ENCODE data around the gene SYT8. TPM values are rescaled to one million over a fixed set of nuclear protein-coding genes. Genes with fewer than 3 reads are reported as not detected.
"Not testable (repeated sequence)": the region's sequence is repeated elsewhere in the genome, so short reads cannot be mapped to it uniquely, and the experiment has no call there.

Gene SYT8
- total and polyA plus RNA-seq, 3 experiments from 2014 or later = not detected

DNA sequence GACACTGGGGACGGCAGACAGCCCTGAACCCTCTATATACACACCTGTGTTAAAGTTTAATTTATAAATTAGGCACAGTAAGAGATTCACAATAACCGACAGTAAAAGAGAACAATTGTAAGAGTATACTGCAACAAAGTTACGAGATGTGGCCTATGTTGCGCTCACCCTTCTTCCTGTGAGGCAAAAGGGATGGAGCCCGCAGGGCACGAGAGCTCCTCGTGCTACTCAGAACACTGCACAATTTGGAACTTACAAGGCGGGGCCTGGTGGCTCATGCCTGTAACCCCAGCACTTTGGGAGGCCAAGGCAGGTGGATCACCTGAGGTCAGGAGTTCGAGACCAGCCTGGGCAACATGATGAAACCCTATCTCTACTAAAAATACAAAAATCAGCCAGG is 21.4 kb upstream of the SYT8 start:
- H3K9me3 ChIP-seq (ENCODE audit: low read length); H3K4me3 ChIP-seq (ENCODE audit: low read length); H3K4me3 Mint-ChIP-seq; H3K4me1 Mint-ChIP-seq; H3K27ac Mint-ChIP-seq; H3K27me3 ChIP-seq (ENCODE audit: insufficient read depth, low read length, poor library complexity, severe bottlenecking); H3K36me3 Mint-ChIP-seq; H3K9me3 Mint-ChIP-seq; DNase-seq; POLR2A ChIA-PET; H3K36me3 ChIP-seq (ENCODE audit: insufficient read depth, low read length); H3K27ac ChIP-seq (ENCODE audit: low read depth, low read length); H3K4me1 ChIP-seq (ENCODE audit: insufficient read depth, low read length); CTCF ChIA-PET: not testable (repeated sequence)
- H3K27me3 Mint-ChIP-seq = peaks cover 5 to 11% of the 10 kb centered on the region in 2 donors

DNA sequence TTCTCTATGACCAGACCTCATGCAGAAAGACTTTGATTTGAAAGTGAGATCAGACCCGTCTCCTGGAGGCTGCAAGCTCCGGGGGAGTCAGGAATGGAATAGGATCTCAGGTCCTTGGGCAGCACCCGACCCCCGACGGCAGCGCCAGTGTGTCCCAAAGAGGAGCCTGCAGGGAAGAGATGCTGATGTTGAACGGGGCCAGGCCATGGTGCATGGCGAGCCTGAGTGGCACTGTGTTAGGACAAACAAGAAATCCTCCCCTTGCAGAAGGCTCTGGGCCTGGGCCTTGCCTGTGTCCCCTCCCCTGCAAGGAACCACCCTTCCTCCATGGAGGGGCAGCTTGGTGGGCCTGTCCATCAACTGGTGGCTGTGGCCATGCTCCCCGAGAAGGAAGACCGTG is 20.1 kb upstream of the SYT8 start:
- H3K4me1 ChIP-seq (ENCODE audit: insufficient read depth, low read length) = no peaks in the 10 kb centered on the region
- H3K4me1 Mint-ChIP-seq = no peaks in the 10 kb centered on the region
- POLR2A ChIA-PET = no interaction called here

DNA sequence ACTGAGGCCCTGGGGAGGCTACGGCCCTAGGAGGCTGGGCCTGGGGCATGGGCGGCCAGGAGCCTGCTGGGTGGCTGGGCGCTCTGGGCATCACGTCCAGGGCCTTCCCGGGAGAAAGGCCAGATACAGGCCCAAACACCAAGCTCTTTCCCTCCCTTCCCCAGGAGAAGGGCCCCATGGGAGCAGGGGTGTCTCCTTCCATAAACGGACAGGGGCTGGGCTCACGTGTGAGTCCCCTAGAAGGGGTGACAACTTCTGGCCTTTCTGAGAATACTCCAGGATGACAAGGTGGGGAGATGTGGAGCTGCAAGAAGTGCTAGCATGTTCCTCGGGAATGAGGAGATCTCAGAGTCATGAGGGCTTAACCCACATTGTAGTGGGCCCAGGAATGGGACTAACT is 19.5 kb upstream of the SYT8 start:
- H3K4me1 Mint-ChIP-seq = no peaks in the 10 kb centered on the region
- no peak overlapping the region for H3K27ac ChIP-seq (ENCODE audit: low read depth, low read length)
- no peak overlapping the region for H3K4me3 ChIP-seq (ENCODE audit: low read length)
- H3K36me3 Mint-ChIP-seq = peaks cover 0 to 12% (median 0%) of the 10 kb centered on the region in 3 donors
- peaks cover 3 to 11% of the 10 kb centered on the region in 2 donors for H3K27me3 Mint-ChIP-seq
- peaks cover 0 to 10% (median 3%) of the 10 kb centered on the region in 5 donors for H3K9me3 Mint-ChIP-seq
- no peaks in the 10 kb centered on the region for H3K9me3 ChIP-seq (ENCODE audit: low read length)
- DNase-seq = no peak
- ChIA-PET CTCF (interaction anchor here (1.7 kb wide), 1 partner anchor 121 kb away, joined by 4 read pairs; no protein-coding TSS in a partner anchor), POLR2A (no interaction called here)
- H3K27ac Mint-ChIP-seq = no peak overlapping the region
- no peaks in the 10 kb centered on the region for H3K36me3 ChIP-seq (ENCODE audit: insufficient read depth, low read length)
- H3K4me1 ChIP-seq (ENCODE audit: insufficient read depth, low read length) = no peaks in the 10 kb centered on the region
- no peak overlapping the region for H3K4me3 Mint-ChIP-seq
- peaks cover 3% of the 10 kb centered on the region for H3K27me3 ChIP-seq (ENCODE audit: insufficient read depth, low read length, poor library complexity, severe bottlenecking)

More for the DNA sequence above, 20.1 kb upstream of the SYT8 start:
- DNase-seq = no peak
- Histone ChIP-seq H3K27me3 (ENCODE audit: insufficient read depth, low read length, poor library complexity, severe bottlenecking) (peaks cover 3% of the 10 kb centered on the region), H3K4me3 (ENCODE audit: low read length) (no peak overlapping the region), H3K27ac (ENCODE audit: low read depth, low read length) (no peak overlapping the region), H3K36me3 (ENCODE audit: insufficient read depth, low read length) (no peaks in the 10 kb centered on the region), H3K9me3 (ENCODE audit: low read length) (no peaks in the 10 kb centered on the region)
- Mint-ChIP-seq H3K27ac (no peak overlapping the region), H3K27me3 (peaks cover 4 to 11% of the 10 kb centered on the region in 2 donors), H3K9me3 (peaks cover 0 to 8% (median 3%) of the 10 kb centered on the region in 5 donors), H3K4me3 (no peak overlapping the region), H3K36me3 (peaks cover 0 to 9% (median 0%) of the 10 kb centered on the region in 3 donors)
- CTCF ChIA-PET = interaction anchor here (1.7 kb wide), 1 partner anchor 121 kb away, joined by 4 read pairs; no protein-coding TSS in a partner anchor

DNA sequence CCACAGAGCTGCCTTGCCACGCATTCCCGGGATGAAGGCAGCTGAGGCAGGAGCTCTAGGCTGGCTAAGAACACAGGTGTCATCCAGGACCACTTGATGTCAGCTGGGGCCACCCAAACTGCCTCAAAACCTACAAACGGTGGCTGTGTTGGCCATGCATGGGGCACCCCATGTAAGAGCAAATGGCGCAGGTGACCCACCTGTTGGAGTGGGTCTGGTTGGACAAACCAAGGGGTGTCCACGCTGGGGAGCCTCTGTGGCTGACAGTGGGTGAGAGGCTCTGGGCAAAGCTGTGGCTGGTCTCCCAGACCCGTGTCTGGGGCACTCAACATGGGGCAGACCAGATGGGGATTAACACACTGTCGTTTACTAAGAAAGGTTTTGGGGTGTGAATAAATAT is 19.0 kb upstream of the SYT8 start:
- CTCF ChIA-PET = interaction anchor here (1.7 kb wide), 1 partner anchor 122 kb away, joined by 4 read pairs; no protein-coding TSS in a partner anchor
- H3K27me3 Mint-ChIP-seq = peaks cover 3 to 9% of the 10 kb centered on the region in 2 donors
- peaks cover 0 to 10% (median 3%) of the 10 kb centered on the region in 5 donors for H3K9me3 Mint-ChIP-seq
- no peak overlapping the region for H3K4me3 Mint-ChIP-seq
- Histone ChIP-seq H3K9me3 (ENCODE audit: low read length) (no peaks in the 10 kb centered on the region), H3K27ac (ENCODE audit: low read depth, low read length) (no peak overlapping the region), H3K4me3 (ENCODE audit: low read length) (no peak overlapping the region), H3K27me3 (ENCODE audit: insufficient read depth, low read length, poor library complexity, severe bottlenecking) (peaks cover 3% of the 10 kb centered on the region), H3K36me3 (ENCODE audit: insufficient read depth, low read length) (no peaks in the 10 kb centered on the region), H3K4me1 (ENCODE audit: insufficient read depth, low read length) (no peaks in the 10 kb centered on the region)
- no peaks in the 10 kb centered on the region for H3K4me1 Mint-ChIP-seq
- POLR2A ChIA-PET = no interaction called here
- H3K36me3 Mint-ChIP-seq = peaks cover 0 to 12% (median 0%) of the 10 kb centered on the region in 3 donors
- no peak overlapping the region for H3K27ac Mint-ChIP-seq
- no peak for DNase-seq

DNA sequence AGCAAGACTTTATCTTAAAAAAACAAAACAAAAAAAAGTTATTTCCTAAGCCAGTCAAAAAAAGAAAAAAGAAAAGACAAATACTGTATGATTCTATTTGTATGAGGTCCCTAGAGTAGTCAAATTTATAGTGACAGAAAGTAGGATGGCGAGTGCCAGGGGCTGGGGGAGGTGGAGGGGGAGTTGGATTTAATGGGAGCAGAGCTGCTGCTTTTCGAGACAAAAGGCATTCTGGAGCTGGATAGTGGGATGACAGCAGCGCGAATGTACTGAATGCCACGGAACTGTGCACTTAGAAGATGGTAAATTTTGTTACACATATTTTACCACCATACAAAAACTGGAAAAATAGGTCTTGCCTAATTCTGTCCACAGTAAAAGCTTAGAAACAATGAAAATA is 17.8 kb upstream of the SYT8 start:
- H3K4me3 Mint-ChIP-seq = no peak overlapping the region
- Histone ChIP-seq H3K27me3 (ENCODE audit: insufficient read depth, low read length, poor library complexity, severe bottlenecking) (peaks cover 3% of the 10 kb centered on the region), H3K36me3 (ENCODE audit: insufficient read depth, low read length) (no peaks in the 10 kb centered on the region), H3K9me3 (ENCODE audit: low read length) (no peaks in the 10 kb centered on the region), H3K4me1 (ENCODE audit: insufficient read depth, low read length) (no peaks in the 10 kb centered on the region), H3K4me3 (ENCODE audit: low read length) (no peak overlapping the region), H3K27ac (ENCODE audit: low read depth, low read length) (no peak overlapping the region)
- H3K27me3 Mint-ChIP-seq = peaks cover 3 to 4% of the 10 kb centered on the region in 2 donors
- peaks cover 0 to 12% (median 0%) of the 10 kb centered on the region in 3 donors for H3K36me3 Mint-ChIP-seq
- H3K4me1 Mint-ChIP-seq = no peaks in the 10 kb centered on the region
- H3K9me3 Mint-ChIP-seq = peaks cover 0 to 10% (median 3%) of the 10 kb centered on the region in 5 donors
- peak overlapping the region in 1 of 8 donors; percentile 19 for H3K27ac Mint-ChIP-seq
- DNase-seq = no peak
- ChIA-PET POLR2A (no interaction called here), CTCF (interaction anchor here (1.1 to 1.3 kb wide), 3 partner anchors 16 to 123 kb away, joined by 3 to 6 read pairs (median 3); no protein-coding TSS in a partner anchor)

DNA sequence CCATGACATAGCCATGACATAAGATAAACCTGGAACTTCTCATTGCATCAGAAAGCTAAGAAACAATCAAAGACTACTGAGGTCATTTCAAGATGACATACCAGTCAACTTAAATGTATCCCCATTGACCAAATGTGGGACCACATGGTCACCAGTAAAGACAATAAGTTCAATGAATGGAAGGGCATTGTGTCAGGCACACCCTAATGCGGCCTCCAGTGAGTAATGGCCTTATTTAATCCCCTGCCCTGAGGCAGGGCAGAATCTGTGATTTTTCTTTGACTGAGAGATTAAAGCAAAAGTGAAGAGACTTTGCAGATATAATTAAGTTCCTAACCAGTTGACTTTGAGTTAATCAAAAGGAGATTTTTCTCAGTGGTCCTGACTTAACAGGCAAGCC is 17.3 kb upstream of the SYT8 start:
- Histone ChIP-seq H3K9me3 (ENCODE audit: low read length) (no peaks in the 10 kb centered on the region), H3K27ac (ENCODE audit: low read depth, low read length) (no peak overlapping the region), H3K36me3 (ENCODE audit: insufficient read depth, low read length) (no peaks in the 10 kb centered on the region), H3K4me1 (ENCODE audit: insufficient read depth, low read length) (no peaks in the 10 kb centered on the region), H3K4me3 (ENCODE audit: low read length) (no peak overlapping the region), H3K27me3 (ENCODE audit: insufficient read depth, low read length, poor library complexity, severe bottlenecking) (no peaks in the 10 kb centered on the region)
- Mint-ChIP-seq H3K27me3 (peaks cover 0 to 4% of the 10 kb centered on the region in 2 donors), H3K27ac (no peak overlapping the region), H3K4me1 (no peaks in the 10 kb centered on the region), H3K36me3 (peaks cover 0 to 12% (median 0%) of the 10 kb centered on the region in 3 donors), H3K4me3 (no peak overlapping the region), H3K9me3 (peaks cover 0 to 10% (median 3%) of the 10 kb centered on the region in 5 donors)
- DNase-seq = no peak
- POLR2A ChIA-PET = no interaction called here
- CTCF ChIA-PET = interaction anchor here (1.1 to 1.3 kb wide), 3 partner anchors 15 to 124 kb away, joined by 3 to 6 read pairs (median 3); no protein-coding TSS in a partner anchor

DNA sequence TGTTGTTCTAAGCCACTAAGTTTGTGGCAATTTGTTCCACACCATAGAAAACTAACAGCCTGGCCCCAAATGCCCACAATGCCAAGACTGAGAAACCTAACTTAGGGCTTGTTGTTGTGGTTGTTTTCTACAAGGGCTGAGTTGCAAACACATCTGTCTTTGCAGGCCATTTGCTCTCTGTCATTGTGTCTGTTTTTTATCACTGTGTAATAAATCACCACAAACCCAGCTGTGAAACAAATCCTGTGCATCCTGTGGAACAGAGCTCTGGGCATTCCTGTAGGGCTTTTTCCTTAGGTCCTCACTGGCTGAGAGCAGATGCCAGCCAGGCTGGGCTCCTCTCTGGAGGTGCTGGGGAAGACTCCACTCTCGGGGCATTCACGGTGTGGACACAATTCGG is 15.7 kb upstream of the SYT8 start:
- H3K27ac Mint-ChIP-seq = peak overlapping the region in 1 of 8 donors; percentile 31
- Histone ChIP-seq H3K27ac (ENCODE audit: low read depth, low read length) (no peak overlapping the region), H3K27me3 (ENCODE audit: insufficient read depth, low read length, poor library complexity, severe bottlenecking) (no peaks in the 10 kb centered on the region), H3K9me3 (ENCODE audit: low read length) (no peaks in the 10 kb centered on the region), H3K4me1 (ENCODE audit: insufficient read depth, low read length) (no peaks in the 10 kb centered on the region), H3K4me3 (ENCODE audit: low read length) (no peak overlapping the region), H3K36me3 (ENCODE audit: insufficient read depth, low read length) (no peaks in the 10 kb centered on the region)
- H3K9me3 Mint-ChIP-seq = peaks cover 0 to 10% (median 3%) of the 10 kb centered on the region in 5 donors
- ChIA-PET POLR2A (no interaction called here), CTCF (interaction anchor here (1.2 kb wide), 1 partner anchor 125 kb away, joined by 3 read pairs; no protein-coding TSS in a partner anchor)
- peaks cover 0 to 12% (median 0%) of the 10 kb centered on the region in 3 donors for H3K36me3 Mint-ChIP-seq
- no peaks in the 10 kb centered on the region for H3K4me1 Mint-ChIP-seq
- peaks cover 0 to 1% of the 10 kb centered on the region in 2 donors for H3K27me3 Mint-ChIP-seq
- no peak for DNase-seq
- no peak overlapping the region for H3K4me3 Mint-ChIP-seq

DNA sequence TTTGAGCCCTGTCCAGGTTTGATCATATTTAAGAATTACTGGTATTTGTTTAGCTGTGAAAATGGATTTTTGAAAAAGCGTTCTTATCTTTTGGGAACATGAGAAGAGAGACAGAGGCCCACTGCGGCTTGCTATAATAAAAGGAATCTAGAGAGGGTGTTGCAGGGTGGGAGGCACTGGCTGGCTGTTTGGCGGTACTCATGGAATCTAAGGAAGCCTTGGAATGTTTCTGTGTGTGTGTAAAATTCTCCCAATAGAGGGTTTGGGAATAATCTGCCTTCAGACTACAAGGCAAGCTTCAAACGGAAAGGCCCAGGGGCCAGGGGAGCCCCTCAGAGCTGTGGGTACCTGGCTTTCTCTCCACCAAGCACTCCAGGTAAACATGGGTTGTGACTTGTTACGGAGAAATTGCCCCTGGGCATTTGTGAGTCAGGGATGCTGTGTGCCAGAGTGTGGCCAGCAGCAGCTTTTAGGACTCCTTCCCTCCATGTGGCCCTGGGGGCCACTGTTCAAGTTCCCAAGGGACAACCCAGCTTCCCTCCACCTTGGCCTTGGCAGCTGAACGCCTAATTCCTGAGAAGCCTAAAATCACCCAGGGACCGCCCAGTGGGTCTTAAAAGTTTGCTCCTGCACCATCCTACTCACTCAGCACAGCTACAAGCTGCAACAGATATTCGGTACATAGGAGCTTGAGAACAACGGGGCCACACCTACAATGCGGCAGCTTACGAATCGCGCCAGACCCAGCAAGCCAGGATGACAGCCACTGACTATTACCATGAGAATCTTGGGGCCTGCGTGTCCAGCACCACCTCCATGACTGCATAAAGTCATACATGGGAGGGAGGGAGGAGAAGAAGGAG is 14.1 kb upstream of the SYT8 start:
- Mint-ChIP-seq H3K4me3 (no peak overlapping the region), H3K36me3 (peaks cover 0 to 12% (median 0%) of the 10 kb centered on the region in 3 donors), H3K27me3 (peaks cover 0 to 1% of the 10 kb centered on the region in 2 donors), H3K4me1 (no peaks in the 10 kb centered on the region), H3K9me3 (peaks cover 0 to 10% (median 3%) of the 10 kb centered on the region in 5 donors), H3K27ac (peak overlapping the region in 1 of 8 donors; percentile 84)
- Histone ChIP-seq H3K4me3 (ENCODE audit: low read length) (no peak overlapping the region), H3K27me3 (ENCODE audit: insufficient read depth, low read length, poor library complexity, severe bottlenecking) (no peaks in the 10 kb centered on the region), H3K4me1 (ENCODE audit: insufficient read depth, low read length) (no peaks in the 10 kb centered on the region), H3K27ac (ENCODE audit: low read depth, low read length) (no peak overlapping the region), H3K36me3 (ENCODE audit: insufficient read depth, low read length) (no peaks in the 10 kb centered on the region), H3K9me3 (ENCODE audit: low read length) (no peaks in the 10 kb centered on the region)
- ChIA-PET POLR2A (no interaction called here), CTCF (interaction anchor here (1.1 to 1.5 kb wide), 2 partner anchors 12 to 127 kb away, joined by 3 to 7 read pairs; no protein-coding TSS in a partner anchor)
- no peak for DNase-seq
